GM18520 (cell line): Measurements from ENCODE around the gene TMEM44.

Source experiments
- ATAC-seq: cut with Tn5 transposase; IDR thresholded peaks from one replicate; pipeline ENCODE4 v1.9.1; 2021; ENCODE audit not compliant: unreplicated experiment

Gene TMEM44, protein sequence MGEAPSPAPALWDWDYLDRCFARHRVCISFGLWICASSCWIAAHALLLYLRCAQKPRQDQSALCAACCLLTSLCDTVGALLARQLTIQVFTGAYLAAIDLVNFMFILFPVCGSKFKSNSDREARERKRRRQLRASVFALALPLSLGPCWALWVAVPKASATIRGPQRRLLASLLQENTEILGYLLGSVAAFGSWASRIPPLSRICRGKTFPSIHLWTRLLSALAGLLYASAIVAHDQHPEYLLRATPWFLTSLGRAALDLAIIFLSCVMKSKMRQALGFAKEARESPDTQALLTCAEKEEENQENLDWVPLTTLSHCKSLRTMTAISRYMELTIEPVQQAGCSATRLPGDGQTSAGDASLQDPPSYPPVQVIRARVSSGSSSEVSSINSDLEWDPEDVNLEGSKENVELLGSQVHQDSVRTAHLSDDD

DNA sequence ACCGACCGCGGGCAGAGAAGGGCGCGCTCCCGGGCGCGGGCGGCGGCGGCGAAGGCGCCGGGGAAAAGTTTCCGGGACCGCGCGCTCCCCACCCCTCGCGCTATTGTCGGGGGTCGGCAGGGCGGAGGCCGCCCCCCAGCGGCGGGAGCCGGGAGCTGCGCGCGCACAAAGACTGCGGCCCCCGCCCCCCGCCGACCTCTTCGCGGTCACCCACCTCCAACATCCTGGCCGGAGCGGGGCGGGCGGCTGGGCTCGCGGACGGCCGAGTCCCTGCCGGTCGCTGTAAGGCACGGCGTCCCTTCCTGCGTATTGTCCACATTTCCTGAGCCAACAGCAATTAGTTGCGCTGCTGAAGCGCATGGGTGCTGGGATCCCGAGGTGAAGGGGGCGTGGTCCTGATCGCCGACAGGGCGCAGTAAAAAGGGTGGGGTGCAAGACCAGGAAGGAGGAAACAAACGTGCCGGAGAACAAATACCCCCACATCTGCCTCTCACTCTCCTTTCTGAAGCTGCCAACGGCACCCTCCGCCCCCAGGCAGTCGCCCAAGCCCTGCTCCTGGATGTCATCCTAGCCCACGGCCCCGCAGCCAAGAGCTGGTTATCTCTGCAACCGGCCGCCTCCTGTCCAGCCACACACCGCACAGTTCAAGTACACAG, at the start of gene TMEM44:
Gene TMEM44, minus strand, starts transcription at position 71 of the 656 bp plus-strand sequence. CDS start 204 bp downstream, outside the sequence.
- peak; percentile 71 for ATAC-seq

GRCh38 chr3:194682694-194683310, 49.6 kb upstream of the TMEM44 start:
- ATAC-seq, result no peak

DNA sequence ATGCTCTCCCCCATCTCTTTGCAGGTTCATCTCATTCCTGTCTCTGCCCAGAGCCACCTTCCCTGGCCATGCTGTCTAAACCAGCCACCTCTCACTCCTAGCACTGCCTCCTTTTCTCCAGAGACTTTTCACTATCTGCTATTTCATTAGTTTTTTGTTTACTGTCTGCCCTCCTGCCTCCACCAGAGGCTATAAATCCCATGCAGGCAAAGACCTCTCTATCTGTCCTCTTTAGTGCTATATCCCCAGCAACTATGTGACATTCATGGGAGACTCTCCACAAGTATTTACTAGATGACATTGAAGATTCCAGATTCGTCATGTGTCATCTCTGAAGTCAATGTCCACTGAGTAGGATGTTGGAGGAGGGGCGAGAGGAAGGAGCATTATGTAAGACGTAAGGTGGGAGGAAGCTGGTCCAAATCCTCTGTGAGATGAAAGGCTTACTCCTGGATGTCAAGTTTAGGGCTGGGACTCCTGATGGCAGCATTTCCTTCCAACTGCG, 49.0 kb upstream of the TMEM44 start:
- no peak for ATAC-seq

GRCh38 chr3:194680888-194681615, 47.8 kb upstream of the TMEM44 start:
- ATAC-seq, result no peak

GRCh38 chr3:194676471-194676870, 43.3 kb upstream of the TMEM44 start:
- ATAC-seq, result no peak

DNA sequence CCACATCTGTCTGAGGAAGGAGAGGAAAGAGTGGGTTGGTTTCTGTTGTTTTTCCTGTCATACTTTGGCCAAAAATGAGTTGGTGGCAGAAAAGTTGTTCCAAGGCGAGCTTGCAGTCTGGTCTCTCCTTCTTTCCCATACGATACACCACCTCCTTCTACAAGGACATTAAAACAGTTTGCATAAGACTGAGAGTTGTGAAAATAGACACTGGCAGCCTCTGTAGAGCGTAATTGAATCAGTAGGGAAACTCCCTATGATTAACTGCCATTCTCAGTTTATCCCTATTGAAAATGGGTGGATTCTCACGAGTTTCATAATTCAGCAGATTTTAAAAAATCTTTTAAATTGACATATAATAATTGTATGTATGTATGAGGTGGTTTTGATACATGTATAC, 42.5 kb upstream of the TMEM44 start:
- ATAC-seq, result no peak

DNA sequence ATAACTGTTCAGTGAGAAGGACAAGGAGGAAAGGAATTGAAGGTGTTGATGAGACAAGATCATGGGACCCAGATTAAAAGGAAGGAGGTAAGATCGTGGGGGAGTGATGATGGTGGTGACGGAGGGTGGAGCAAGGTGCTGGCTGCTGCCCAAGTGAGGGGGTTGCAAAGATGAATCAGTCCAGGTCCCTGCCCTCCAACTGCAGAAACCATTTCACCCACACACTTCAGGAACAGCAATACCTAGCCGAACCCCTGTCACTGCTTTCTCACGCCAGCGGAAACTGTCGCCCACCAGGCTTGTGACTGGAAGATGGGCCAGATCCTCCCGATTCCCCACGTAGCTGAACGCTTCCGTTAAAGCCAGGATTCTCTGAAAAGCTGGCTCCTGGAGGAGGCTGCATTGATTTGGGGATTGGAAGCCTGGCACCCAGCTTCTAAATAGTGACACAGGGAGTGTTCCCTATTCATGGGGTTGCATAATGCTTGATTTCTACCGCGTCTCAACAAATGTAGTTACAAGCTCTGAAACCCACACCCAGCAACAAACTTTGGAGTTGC, 41.9 kb upstream of the TMEM44 start:
- no peak for ATAC-seq

DNA sequence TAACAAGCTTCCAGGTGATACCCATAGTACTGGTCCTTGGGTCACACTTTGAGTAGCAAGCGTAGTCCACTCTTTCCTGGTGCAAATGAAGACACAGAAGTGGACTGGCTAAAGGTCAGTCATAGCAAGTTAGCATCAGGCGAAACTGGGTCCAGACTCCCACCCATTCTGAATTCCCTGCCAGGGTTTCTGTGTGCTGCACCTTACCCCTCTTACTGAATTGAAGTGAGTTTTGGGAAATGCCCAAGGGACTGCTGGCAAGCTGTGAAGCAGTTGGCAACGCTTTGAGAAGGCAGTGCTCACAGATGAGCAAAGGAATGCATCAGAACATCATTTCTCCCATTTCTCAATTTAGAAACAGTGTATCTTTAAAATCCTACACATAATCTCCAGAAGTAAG, 40.5 kb upstream of the TMEM44 start:
- no peak for ATAC-seq

- no peak for ATAC-seq
These were observed 39.7 kb upstream of the TMEM44 start for GRCh38 chr3:194672876-194673275.

DNA sequence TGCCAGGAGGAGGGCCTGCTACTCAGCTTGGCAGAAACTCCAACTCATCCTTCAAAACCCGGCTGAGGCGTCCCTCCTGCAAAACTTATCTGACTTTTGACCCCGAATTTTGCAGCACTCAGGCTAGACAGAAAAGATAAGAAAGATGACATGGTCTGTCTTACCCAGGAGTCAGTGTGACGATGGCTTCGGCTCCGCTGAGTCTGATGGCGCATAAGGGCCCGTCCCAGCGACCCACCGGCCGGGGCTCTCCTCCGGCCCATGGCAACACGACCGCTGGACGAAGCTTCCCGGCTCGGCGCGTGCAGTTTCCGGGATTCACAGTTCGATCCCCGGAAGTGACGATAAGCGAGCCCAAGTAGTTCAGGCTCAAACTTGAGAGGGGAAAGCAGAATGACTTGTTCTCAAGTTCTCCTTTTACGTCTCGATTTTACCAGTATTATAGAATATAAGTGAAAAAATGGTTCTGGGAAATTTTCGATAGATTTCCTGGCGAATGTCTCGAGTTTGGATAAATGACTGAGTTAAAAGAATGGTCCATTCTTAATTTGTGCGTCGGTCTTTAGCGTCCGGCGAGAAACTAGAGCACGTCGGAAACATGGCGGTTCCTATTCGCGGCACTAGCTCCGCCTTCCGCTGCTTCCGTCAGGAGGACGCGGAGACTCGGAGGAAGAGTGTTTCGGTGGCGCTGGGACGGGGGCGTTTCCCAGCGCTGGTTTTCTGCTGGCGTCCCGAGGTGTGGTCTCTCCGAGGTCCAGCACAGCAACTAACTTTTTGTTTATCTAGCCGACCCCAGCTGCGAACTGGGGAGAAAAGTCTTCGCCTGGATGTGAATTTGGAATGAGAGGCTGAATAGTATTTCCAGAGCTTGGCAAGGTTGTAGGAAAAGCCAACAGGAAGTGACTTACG, 38.9 kb upstream of the TMEM44 start, which contains the start of gene LSG1:
Gene LSG1, minus strand, starts transcription at position 292 of the 909 bp plus-strand sequence. Its CDS starts 29 bp downstream, at position 263.
- ATAC-seq, result peak; percentile 85

DNA sequence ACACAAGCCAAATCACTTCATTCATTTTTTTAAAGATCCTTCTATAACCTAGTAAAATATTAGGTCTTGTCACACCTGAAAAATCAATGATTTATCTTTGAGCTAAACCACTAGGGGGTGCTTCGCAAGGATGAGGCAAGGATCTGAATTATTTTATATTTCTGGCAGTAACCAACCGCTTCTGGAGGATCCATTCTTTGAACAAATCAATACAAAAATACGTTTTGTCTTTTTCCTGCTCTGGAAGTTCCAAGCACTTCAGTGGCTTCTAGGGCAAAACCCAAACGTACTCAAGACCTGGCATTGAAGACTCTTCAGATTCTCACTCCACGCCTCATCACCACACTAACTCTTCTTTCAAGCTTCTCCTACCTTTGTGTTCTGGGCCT, 38.3 kb upstream of the TMEM44 start:
- ATAC-seq, result no peak

DNA sequence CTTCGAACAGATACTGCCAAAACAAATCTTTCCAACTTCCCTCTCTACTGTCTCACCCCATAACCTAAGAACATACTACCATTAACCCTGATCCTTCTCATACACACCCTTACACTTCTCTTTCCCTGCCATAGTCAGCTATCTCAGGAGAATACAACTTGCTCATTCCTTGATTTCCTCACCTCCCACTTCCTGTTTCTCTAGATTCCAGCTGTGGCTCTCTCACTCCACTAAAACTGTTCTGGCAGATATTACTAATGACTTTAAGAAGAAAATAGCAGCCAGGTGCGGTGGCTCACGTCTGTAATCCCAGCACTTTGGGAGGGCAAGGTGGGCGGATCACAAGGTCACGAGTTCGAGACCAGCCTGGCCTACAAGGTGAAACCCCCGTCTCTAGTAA, 34.1 kb upstream of the TMEM44 start:
- no peak for ATAC-seq

GRCh38 chr3:194664857-194665256, 31.6 kb upstream of the TMEM44 start:
- no peak for ATAC-seq

- no peak for ATAC-seq
These were observed 28.7 kb upstream of the TMEM44 start for GRCh38 chr3:194661946-194662345.

- ATAC-seq, result no peak
These were observed 28.2 kb upstream of the TMEM44 start for GRCh38 chr3:194661374-194661773.

DNA sequence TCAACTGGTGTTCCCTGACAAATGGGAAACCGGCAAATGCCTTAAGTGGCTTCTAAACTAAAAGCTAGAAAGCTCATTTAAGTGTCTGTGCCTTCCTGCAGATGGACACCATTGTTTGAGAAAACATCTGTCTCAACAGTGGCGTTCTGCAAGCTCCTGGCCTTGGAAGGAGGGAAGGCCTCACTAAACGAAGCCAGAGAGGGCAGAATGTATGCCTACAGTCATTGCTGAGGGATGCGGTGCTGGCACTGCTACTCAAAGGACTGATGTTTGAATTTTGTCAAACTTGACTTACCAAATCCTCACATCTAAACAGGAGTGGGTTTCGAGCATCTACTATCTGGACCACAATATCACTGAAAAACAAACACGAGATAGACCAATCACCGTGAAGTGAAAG, 26.6 kb upstream of the TMEM44 start:
- no peak for ATAC-seq

GRCh38 chr3:194658477-194659242, 25.4 kb upstream of the TMEM44 start:
- ATAC-seq, result no peak

- ATAC-seq, result no peak
These were observed 24.2 kb upstream of the TMEM44 start for GRCh38 chr3:194657439-194657838.

GRCh38 chr3:194654443-194654842, 21.2 kb upstream of the TMEM44 start:
- peak; percentile 60 for ATAC-seq
